Mucosa of descending colon (tissue), 3 donors: ENCODE results near the gene ELOVL1. TPM values are rescaled to one million over a fixed set of nuclear protein-coding genes. Genes with fewer than 3 reads are reported as not detected.

ENCODE experiments used
- ATAC-seq: fragments of 200-7000 bp; cut with Tn5 transposase; one replicate; pipeline ENCODE4 v1.9.1; 2020; ENCODE audit warnings: mild to moderate bottlenecking, moderate library complexity
- DNase-seq, 3 donors: peaks; one replicate each; pipeline ENCODE4 v3.0.0-alpha.2; 2020
- H3K36me3 ChIP-seq: fragments of 200-600 bp; one replicate; pipeline ENCODE4 v1.8.0; 2021; ENCODE audit warnings: low read depth, mild to moderate bottlenecking
- H3K4me1 ChIP-seq: fragments of 200-600 bp; one replicate; pipeline ENCODE4 v1.8.0; 2021; ENCODE audit warnings: low read depth, mild to moderate bottlenecking
- H3K4me3 ChIP-seq: fragments of 200-600 bp; one replicate; pipeline ENCODE4 v1.8.0; 2021; ENCODE audit warnings: mild to moderate bottlenecking
- H3K9me3 ChIP-seq: fragments of 200-600 bp; one replicate; pipeline ENCODE4 v1.8.0; 2021; ENCODE audit warnings: mild to moderate bottlenecking
- intact Hi-C, 2 donors: fragments of 100-400 bp; cut with DNase I in 1 of 2; cut with micrococcal nuclease in 1 of 2; formaldehyde crosslinking; loops; one replicate each; pipeline versions ENCODE4 v1.11.0 to v1.11.1; 2022; cut with DNase I, micrococcal nuclease
- microRNA-seq: library from miRNA; unstranded; fragments of <30 nt; microRNA quantifications from one replicate; pipeline ENCODE4, GENCODE V29; 2019
- total RNA-seq, 3 donors: library from RNA; stranded (reverse); fragmentation: NEBNext Ultra II Directional in 2 of 3; extraction: Animal tissue kit (Norgen Biotek cat#: 25700) in 2 of 3; gene quantifications; one replicate each; pipeline versions ENCODE4 v1.2.1 to v1.2.4, GENCODE V29; 2021 to 2023
- TF ChIP-seq, protein P1 (sequence below): fragments of 200-600 bp; IDR thresholded peaks from one replicate; pipeline ENCODE4 v1.8.0; 2022; ENCODE audit warnings: antibody characterized with exemption, mild to moderate bottlenecking
- donor health status: DM: no; HTN: no; CAD: no; lungs with moderate emphysema.
- donor health status: DM: no; HTN: no; CAD: no.
- donor health status: DM: no; HTN: yes; CAD: no.

ELOVL1 gene
- total RNA-seq, 3 donors from 2014 or later = 80.0 to 171 (median 104) TPM

DNA sequence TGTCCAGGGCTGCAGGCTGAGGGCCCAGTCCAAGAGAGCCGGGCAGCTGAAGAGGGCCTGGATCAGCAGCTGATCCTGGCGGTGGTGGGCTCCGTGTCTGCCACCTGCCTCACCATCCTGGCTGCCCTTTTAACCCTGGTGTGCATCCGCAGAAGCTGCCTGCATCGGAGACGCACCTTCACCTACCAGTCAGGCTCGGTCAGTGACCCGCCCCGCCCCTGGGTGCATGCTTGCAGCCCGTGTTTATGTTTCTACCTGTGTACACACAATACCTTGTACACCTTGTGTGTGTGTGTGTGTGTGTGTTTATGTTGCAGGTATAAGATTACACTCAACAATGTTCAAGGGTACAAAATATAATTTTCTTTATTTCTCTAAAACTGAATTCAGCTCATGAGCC is 54.0 kb downstream of the ELOVL1 start:
- intact Hi-C loops = no loop called here
- DNase-seq = peak; percentile 69 to 86 (median 84)
- Histone ChIP-seq H3K36me3 (no peaks in the 10 kb centered on the region), H3K4me1 (peaks cover 6% of the 10 kb centered on the region), H3K4me3 (no peak overlapping the region), H3K9me3 (no peaks in the 10 kb centered on the region)
- peak; percentile 78 for ATAC-seq
- TF ChIP-seq, protein P1, sequence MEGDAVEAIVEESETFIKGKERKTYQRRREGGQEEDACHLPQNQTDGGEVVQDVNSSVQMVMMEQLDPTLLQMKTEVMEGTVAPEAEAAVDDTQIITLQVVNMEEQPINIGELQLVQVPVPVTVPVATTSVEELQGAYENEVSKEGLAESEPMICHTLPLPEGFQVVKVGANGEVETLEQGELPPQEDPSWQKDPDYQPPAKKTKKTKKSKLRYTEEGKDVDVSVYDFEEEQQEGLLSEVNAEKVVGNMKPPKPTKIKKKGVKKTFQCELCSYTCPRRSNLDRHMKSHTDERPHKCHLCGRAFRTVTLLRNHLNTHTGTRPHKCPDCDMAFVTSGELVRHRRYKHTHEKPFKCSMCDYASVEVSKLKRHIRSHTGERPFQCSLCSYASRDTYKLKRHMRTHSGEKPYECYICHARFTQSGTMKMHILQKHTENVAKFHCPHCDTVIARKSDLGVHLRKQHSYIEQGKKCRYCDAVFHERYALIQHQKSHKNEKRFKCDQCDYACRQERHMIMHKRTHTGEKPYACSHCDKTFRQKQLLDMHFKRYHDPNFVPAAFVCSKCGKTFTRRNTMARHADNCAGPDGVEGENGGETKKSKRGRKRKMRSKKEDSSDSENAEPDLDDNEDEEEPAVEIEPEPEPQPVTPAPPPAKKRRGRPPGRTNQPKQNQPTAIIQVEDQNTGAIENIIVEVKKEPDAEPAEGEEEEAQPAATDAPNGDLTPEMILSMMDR = no peak

Small RNA genes within 50 kb of the gene (microRNA-seq; reads per million reads assigned to microRNA genes)
- 1.6 reads per million for gene MIR6734

Other genes starting within 250 kb of the ELOVL1 start
- 10 to 100 TPM; 32.3 to 38.9 (median 34.9) TPM for gene EBNA1BP2, start 195.7 kb downstream of the ELOVL1 start, total RNA-seq
- gene CFAP57, start 195.7 kb downstream of the ELOVL1 start, total RNA-seq = under 1 TPM in 1 of 3 donors, not detected in 2; 0.34 TPM
- gene TMEM125, start 98.0 kb downstream of the ELOVL1 start, total RNA-seq = 10 to 100 TPM; 31.9 to 71.6 (median 40.6) TPM
- 100 to 1,000 TPM in 1 of 3 donors, 10 to 100 TPM in 2; 33.1 to 102 (median 63.3) TPM for gene C1orf210, start 82.4 kb downstream of the ELOVL1 start, total RNA-seq
- 10 to 100 TPM in 1 of 3 donors, 1 to 10 TPM in 2; 8.0 to 18.6 (median 8.1) TPM for gene TIE1, start 67.0 kb downstream of the ELOVL1 start, total RNA-seq
- 1 to 10 TPM in 1 of 3 donors, under 1 TPM in 1, not detected in 1; 0.81 to 1.0 TPM for gene MPL, start 30.2 kb downstream of the ELOVL1 start, total RNA-seq
- 10 to 100 TPM in 1 of 3 donors, 1 to 10 TPM in 2; 5.8 to 44.0 (median 8.5) TPM for gene CDC20, start 9.0 kb downstream of the ELOVL1 start, total RNA-seq
- gene MED8, start 21.8 kb upstream of the ELOVL1 start, total RNA-seq = 10 to 100 TPM; 35.8 to 39.6 (median 38.3) TPM
- 10 to 100 TPM; 61.7 to 93.6 (median 75.4) TPM for gene SZT2, start 21.9 kb upstream of the ELOVL1 start, total RNA-seq
- 10 to 100 TPM; 41.8 to 85.0 (median 79.3) TPM for gene HYI, start 85.9 kb upstream of the ELOVL1 start, total RNA-seq
- 100 to 1,000 TPM; 355 to 752 (median 384) TPM for gene PTPRF, start 162.9 kb upstream of the ELOVL1 start, total RNA-seq